ENCODE results near the gene MT2A.

- TF ChIP-seq EZH2 (IDR thresholded peaks at IDR 0.05; ENCODE audit: insufficient read depth, poor library complexity, severe bottlenecking) (no peak), EZH2phosphoT487 (IDR thresholded peaks at IDR 0.05; ENCODE audit: insufficient read depth, low read depth) (no peak)
These were observed 31.6 kb upstream of the MT2A start for GRCh38 chr16:56576585-56577299.

Data from GM23248 (cell line).